ENCODE results near the gene KIF1C.

GRCh38 chr17:4986951-4987766 lies 10.6 kb upstream of the KIF1C start, which contains the start of gene CAMTA2:
- no peak for TF ChIP-seq CTCF (IDR thresholded peaks at IDR 0.05; ENCODE audit: insufficient read depth, low read length)
- TF ChIP-seq REST (IDR thresholded peaks at IDR 0.05; ENCODE audit: insufficient replicate concordance, low read depth) = no peak
- no peak for TF ChIP-seq GABPA (IDR thresholded peaks at IDR 0.05; ENCODE audit: low read depth)

Data from HL-60 (cell line).